H4 (cell line): ENCODE results near the gene CNTNAP2. TPM values are rescaled to one million over a fixed set of nuclear protein-coding genes. Genes with fewer than 3 reads are reported as not detected.
"Not testable (repeated sequence)": the region's sequence is repeated elsewhere in the genome, so short reads cannot be mapped to it uniquely, and the experiment has no call there.

Experiments used
- DNase-seq: peaks from one replicate; pipeline ENCODE4 v3.0.0-alpha.2; 2015; ENCODE audit warnings: low spot score
- total RNA-seq: library from RNA; depleted of rRNA; stranded (reverse); fragments of >200 nt; shearing (Covaris generic); gene quantifications from 2 replicates; pipeline ENCODE4 v1.2.3, GENCODE V29; 2014

CNTNAP2 gene
- total RNA-seq, 1 experiment from 2014 or later: 1.7 TPM

DNA sequence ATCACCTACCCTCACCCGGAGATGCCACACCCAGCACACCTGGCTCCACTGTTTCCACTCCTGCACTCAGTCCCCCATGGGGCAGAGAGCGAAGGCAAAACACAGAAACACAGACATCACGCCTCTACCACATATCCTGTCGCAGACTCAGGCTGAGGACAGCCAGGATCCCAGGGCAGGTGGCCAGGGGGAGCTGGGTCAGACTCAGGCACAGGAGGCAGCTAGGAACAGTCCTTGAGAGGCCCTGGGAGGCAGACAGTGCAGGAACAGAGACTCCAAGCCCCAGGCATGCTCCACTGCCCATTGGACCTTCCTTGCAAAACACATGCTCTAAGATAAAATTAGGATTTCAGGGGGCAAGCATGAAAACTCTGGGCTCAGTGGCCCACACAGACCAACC is 2319.5 kb downstream of the CNTNAP2 start:
- DNase-seq: no peak

GRCh38 chr7:148436571-148436970 is 2320.0 kb downstream of the CNTNAP2 start:
- no peak for DNase-seq

GRCh38 chr7:148437043-148437442 is 2320.4 kb downstream of the CNTNAP2 start:
- DNase-seq: no peak

DNA sequence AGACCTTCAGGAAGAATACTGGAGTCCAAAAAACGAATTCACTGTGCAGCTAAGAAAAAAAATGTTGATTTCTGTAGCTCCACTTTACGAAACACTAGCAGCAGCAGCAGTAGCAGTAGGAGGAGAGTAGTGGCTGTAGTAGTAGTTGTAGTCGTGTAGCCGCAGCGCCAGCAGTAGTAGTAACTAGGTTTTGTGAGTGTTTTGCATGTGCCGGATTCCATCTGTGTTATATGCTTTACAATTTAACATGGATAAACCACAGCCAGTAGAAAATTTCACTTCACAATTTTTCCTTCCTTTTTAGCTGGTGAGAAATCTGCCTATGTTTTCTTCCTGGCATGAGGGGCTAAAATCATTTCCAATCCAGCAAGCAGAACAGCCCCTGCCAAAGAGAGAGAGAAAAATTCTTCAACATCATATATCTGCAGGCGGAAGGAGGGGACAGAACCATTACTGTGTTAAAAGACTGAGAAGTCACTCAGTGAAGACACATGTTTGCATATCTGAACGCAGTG is 2325.6 kb downstream of the CNTNAP2 start:
- no peak for DNase-seq

GRCh38 chr7:148442933-148443332 is 2326.3 kb downstream of the CNTNAP2 start:
- no peak for DNase-seq

- DNase-seq: no peak
Measured at GRCh38 chr7:148445260-148446044, 2328.9 kb downstream of the CNTNAP2 start.

DNA sequence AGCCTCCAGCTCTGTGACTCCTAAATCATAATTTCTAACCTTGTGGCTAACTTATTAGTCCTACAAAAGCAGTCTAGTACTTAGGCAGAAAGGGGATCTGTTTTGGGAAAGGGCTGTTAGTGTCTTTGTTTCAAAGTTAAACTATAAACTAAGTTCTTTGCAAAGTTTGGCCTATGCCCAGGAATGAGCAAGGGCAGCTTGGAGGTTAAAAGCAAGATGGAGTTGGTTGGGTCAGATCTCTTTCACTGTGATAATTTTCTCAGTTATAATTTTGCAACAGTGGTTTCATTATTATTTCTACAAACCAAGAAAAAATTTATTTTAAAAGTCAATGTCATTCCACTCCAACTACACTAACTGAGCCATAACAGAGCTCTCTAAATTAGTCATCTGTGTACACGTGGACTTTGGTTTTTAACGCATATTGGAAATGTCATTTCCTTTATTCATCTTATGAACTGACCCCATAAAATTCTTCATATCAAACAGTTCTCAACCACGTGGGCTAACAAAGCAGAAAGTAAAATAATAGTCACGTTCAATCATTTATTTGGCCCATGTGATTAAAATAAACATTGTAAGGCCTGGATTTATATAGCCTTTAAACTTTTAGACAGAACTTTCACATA is 2330.7 kb downstream of the CNTNAP2 start:
- no peak for DNase-seq

DNA sequence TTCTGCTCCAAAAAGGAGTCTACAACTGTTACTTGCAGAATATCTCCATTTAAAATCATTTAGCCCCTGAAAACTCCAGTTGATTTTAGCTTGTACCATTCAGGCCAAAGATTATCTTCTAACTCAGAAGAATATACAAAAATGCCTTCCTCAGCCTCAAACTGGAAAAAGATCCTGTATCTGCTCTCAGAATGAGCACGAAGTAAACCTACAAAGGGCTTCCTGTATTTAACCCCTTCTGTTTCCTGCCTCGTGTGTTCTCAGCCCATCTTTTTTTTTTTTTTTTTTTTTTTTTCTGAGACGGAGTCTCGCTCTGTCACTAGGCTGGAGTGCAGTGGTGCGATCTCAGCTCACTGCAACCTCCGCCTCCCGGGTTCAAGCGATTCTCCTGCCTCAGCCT is 2334.9 kb downstream of the CNTNAP2 start:
- DNase-seq: not testable (repeated sequence)

DNA sequence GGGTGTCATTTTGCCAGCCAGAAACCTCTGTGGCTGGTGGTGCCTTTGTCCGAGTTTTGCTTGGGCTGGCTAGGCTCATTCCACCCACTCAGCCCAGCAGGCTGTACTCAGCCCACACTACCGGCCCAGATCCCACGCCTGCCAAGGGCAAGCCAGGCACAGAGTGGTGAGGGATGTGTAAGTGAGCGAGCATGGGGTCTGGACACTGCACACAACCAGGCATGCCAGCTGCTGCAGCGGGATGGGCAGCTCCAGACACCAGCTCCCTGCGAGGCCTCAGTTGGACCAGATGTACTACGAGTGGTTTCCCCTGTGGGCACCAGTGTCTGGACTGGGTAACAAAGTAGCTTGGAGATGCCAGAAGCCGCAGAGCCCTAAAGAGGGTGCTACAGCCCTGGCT is 2339.8 kb downstream of the CNTNAP2 start:
- no peak for DNase-seq

- no peak for DNase-seq
Measured at GRCh38 chr7:148457310-148457921, 2340.8 kb downstream of the CNTNAP2 start.

- DNase-seq: no peak
Measured at GRCh38 chr7:148458263-148458662, 2341.7 kb downstream of the CNTNAP2 start.

DNA sequence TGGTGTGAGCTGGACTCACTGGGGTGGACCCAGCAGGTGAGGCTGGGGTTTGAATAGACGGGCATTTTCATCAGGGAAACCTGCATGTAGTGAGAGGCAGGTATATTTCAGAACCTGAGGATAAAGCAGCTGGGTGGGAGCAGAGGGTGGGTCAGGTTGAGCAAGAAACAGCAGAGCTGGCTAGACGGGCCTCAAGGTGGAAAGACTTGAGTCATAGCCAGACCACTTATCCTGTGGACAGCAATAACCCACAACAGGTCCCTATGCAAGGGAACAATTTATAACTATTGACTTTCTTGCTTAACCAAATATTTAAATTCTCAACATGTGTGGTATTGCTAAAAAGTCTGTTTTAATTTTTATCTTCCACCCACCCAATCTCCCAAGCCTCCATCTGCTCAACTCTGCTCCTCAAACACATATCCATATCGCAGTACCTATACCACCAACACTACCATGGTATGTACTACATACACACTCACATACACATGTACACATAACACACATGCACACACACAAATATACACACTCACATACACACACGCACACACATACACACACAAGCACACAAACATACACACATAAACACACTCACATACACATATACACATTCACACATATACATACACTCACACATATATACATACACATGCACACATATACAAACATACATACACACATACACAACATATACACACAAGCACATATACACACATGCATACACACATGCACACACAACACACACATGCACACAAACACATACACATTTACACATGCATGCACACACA is 2345.0 kb downstream of the CNTNAP2 start:
- no peak for DNase-seq

DNA sequence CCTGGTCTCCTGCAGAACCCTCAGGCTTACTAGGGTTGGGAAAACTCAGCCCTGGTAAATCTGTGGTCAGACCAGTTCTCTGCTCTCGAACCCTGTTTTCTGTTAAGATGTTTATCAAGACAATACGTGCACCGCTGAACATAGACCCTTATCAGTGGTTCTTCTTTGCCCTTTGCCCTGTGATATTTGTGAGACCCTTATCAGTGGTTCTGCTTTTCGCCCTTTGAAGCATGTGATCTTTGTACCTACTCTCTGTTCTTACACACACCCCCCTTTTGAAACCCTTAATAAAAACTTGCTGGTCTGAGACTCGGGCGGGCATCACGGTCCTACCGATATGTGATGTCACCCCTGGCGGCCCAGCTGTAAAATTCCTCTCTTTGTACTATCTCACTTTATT is 2346.2 kb downstream of the CNTNAP2 start:
- not testable (repeated sequence) for DNase-seq

DNA sequence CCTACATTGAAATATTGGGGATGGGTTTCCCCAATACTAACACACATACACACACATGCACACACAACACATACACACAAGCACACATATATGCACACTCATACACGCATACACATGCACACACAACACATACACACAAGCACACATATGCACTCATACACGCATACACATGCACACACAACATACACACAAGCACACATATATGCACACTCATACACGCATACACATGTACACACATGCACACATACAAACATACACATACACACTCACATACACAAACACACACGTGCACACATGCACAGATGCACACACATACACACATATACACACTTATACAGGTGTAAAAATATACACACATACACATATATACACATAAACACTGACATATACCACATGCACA is 2346.6 kb downstream of the CNTNAP2 start:
- DNase-seq: no peak

- DNase-seq: no peak
Measured at GRCh38 chr7:148464947-148465346, 2348.3 kb downstream of the CNTNAP2 start.

GRCh38 chr7:148465441-148465840 is 2348.8 kb downstream of the CNTNAP2 start:
- DNase-seq: not testable (repeated sequence)

DNA sequence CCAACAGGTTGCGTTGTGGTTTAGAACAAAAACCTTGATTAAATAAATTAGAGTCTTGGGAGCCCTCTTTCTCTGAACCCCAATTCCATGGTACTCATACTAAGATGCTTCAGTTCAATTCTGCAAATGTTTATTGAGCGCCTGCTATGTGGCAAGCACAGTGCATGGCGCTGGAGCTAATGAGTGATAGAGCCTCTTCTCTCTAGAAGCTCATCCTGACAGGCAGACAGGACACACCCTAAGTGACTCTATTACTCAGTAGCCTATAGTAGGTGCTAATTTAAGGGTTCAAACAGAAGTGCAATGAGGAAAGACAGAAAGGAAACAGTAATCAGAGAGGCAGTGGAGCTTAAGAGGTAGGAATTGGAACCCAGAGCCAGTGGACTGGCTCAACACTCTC is 2349.5 kb downstream of the CNTNAP2 start:
- no peak for DNase-seq

- no peak for DNase-seq
Measured at GRCh38 chr7:148468700-148469098, 2352.1 kb downstream of the CNTNAP2 start.
